Spleen (tissue), 11 donors: ENCODE data around the gene GJA5. TPM values are rescaled to one million over a fixed set of nuclear protein-coding genes. Genes with fewer than 3 reads are reported as not detected.

ENCODE experiments used
- DNase-seq: peaks from one replicate; pipeline ENCODE4 v3.0.0-alpha.2; 2020
- H3K27ac ChIP-seq, 8 donors: fragments of 200-600 bp; sonication (generic) in 7 of 8; 1 replicate in 4 of 8; 2 replicates in 4 of 8; pipeline versions ENCODE4 v1.5.0 to v1.8.0; 2016 to 2021; ENCODE audit warnings: inconsistent platforms in 4 of 8, mild to moderate bottlenecking in 4 of 8, moderate library complexity in 1 of 8
- H3K27me3 ChIP-seq, 7 donors: fragments of 200-600 bp; sonication (generic) in 6 of 7; replicated peaks in 1 of 7; 1 replicate in 4 of 7; 2 replicates in 3 of 7; pipeline versions ENCODE4 v1.5.0 to v1.8.0; 2016 to 2021; ENCODE audit warnings: inconsistent platforms in 3 of 7, mild to moderate bottlenecking in 1 of 7
- H3K36me3 ChIP-seq, 6 donors: fragments of 200-600 bp; sonication (generic) in 5 of 6; 1 replicate in 4 of 6; 2 replicates in 2 of 6; pipeline versions ENCODE4 v1.5.0 to v1.8.0; 2016 to 2021; ENCODE audit warnings: inconsistent platforms in 2 of 6
- H3K4me1 ChIP-seq, 6 donors: fragments of 200-600 bp; sonication (generic) in 5 of 6; 1 replicate in 3 of 6; 2 replicates in 3 of 6; pipeline versions ENCODE4 v1.5.0 to v1.8.0; 2016 to 2021; ENCODE audit warnings: inconsistent platforms in 3 of 6
- H3K4me3 ChIP-seq, 8 donors: fragments of 200-600 bp; sonication (generic) in 7 of 8; 1 replicate in 4 of 8; 2 replicates in 4 of 8; pipeline versions ENCODE4 v1.5.0 to v1.8.0; 2016 to 2021; ENCODE audit warnings: inconsistent platforms in 4 of 8, mild to moderate bottlenecking in 4 of 8, moderate library complexity in 2 of 8
- H3K9me3 ChIP-seq, 8 donors: fragments of 200-600 bp; sonication (generic) in 7 of 8; 1 replicate in 4 of 8; 2 replicates in 4 of 8; pipeline versions ENCODE4 v1.5.0 to v1.8.0; 2016 to 2021; ENCODE audit warnings: inconsistent platforms in 4 of 8
- CTCF ChIP-seq, 11 experiments: fragments of 200-600 bp in 7 of 11; fragments of 450-650 bp in 4 of 11; sonication (generic) in 4 of 11; IDR thresholded peaks in 8 of 11; conservative IDR thresholded peaks in 3 of 11; 1 replicate in 7 of 11; 2 replicates in 4 of 11; pipeline versions ENCODE4 v1.4.0 to v1.8.0; 2016 to 2021; ENCODE audit warnings: antibody characterized with exemption in 11 of 11, inconsistent platforms in 4 of 11, mild to moderate bottlenecking in 1 of 11
- POLR2A ChIP-seq, 3 donors: fragments of 450-650 bp; IDR thresholded peaks; one replicate each; pipeline ENCODE4 v1.5.1; 2017; ENCODE audit warnings: antibody characterized with exemption in 3 of 3, mild to moderate bottlenecking in 1 of 3
- POLR2AphosphoS5 ChIP-seq, 3 donors: sonication (generic); formaldehyde crosslinking; IDR thresholded peaks; one replicate each; pipeline ENCODE4 v1.5.1; 2017; ENCODE audit warnings: antibody characterized with exemption in 3 of 3
- WGBS, 5 donors: extraction: QIAGEN DNeasy Blood & Tissue Kit in 3 of 5; methylation state at CpG; one replicate each; pipeline versions ENCODE4 v1.1.5 to v1.1.7; 2013 to 2018; 5-methylcytosine and 5-hydroxymethylcytosine counted together
- intact Hi-C: fragments of 100-400 bp; cut with DNase I; formaldehyde crosslinking; loops from one replicate; pipeline ENCODE4 v1.15.0; 2023; ENCODE audit warnings: low total_unique reads
- polyA plus RNA-seq, 3 donors: library from polyadenylated mRNA; stranded (reverse); fragments of 200-250 nt; gene quantifications; one replicate each; pipeline ENCODE4 v1.2.1, GENCODE V29; 2013
- total RNA-seq, 7 donors: library from RNA; depleted of rRNA in 3 of 7; stranded (reverse); fragments of >200 nt in 3 of 7; fragmentation: NEBNext Ultra II Directional in 4 of 7; extraction: Animal tissue kit (Norgen Biotek cat#: 25700) in 4 of 7; gene quantifications; one replicate each; pipeline versions ENCODE4 v1.1.0 to v1.2.1, GENCODE V29; 2016 to 2021
- donor health status: healthy with polysubstance abuse.
- donor health status: DM: no; HTN: no; CAD: no; lungs with moderate emphysema.
- donor health status: DM: no; HTN: no; CAD: no.
- donor health status: Bipolar disorder and iron deficiency.
- donor health status: healthy.
- donor health status: DM: no; HTN: no; CAD: no.
- donor health status: DM: yes; HTN: yes; CAD: no.

Gene GJA5
- total and polyA plus RNA-seq, 10 donors, result 1.5 to 19.8 (median 6.1) TPM

DNA sequence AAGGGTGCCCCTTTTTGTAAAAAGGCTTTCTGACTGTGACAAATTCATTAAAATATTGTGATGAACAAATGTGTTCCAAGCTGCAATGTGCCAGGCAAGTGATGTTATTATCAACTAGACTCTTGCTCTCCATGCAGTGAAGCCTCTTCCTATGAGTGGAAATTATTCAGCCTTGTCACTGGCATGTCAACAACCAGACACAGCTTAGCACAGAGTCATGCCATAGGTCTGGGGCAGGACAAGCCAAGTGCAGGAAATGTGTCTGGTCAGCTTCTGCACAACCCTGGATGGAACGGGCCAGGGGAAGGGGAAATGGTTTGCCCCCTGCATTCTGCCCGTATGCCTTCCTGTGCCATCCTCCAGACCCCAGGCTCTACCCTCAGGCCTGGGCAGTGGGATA, 27.4 kb upstream of the GJA5 start:
- intact Hi-C loops, result no loop called here
- DNase-seq, result no peak
- H3K4me1 ChIP-seq, result no peaks in the 10 kb centered on the region
- WGBS, 5 donors, result 28 to 65% (median 49%) methylated on average over 2 of the region's 2 CpGs
- no peak overlapping the region for H3K27ac ChIP-seq
- no peaks in the 10 kb centered on the region for H3K9me3 ChIP-seq
- H3K4me3 ChIP-seq, result no peak overlapping the region
- H3K27me3 ChIP-seq, result peaks cover 0 to 28% (median 0%) of the 10 kb centered on the region in 7 donors
- no peaks in the 10 kb centered on the region for H3K36me3 ChIP-seq
- TF ChIP-seq POLR2AphosphoS5 (IDR thresholded peaks at IDR 0.05), result no peak
- no peak for TF ChIP-seq CTCF (IDR thresholded peaks at IDR 0.05 in 8 of 11, conservative IDR thresholded peaks at IDR 0.05 in 3 of 11)
- TF ChIP-seq POLR2A (IDR thresholded peaks at IDR 0.05), result no peak

GRCh38 chr1:147786536-147786935, 26.1 kb upstream of the GJA5 start:
- Histone ChIP-seq H3K27me3 (peaks cover 0 to 38% (median 0%) of the 10 kb centered on the region in 7 donors), H3K27ac (no peak overlapping the region), H3K9me3 (no peaks in the 10 kb centered on the region), H3K4me1 (no peaks in the 10 kb centered on the region), H3K36me3 (no peaks in the 10 kb centered on the region), H3K4me3 (no peak overlapping the region)
- no peak for TF ChIP-seq CTCF (IDR thresholded peaks at IDR 0.05 in 8 of 11, conservative IDR thresholded peaks at IDR 0.05 in 3 of 11)
- no peak for TF ChIP-seq POLR2AphosphoS5 (IDR thresholded peaks at IDR 0.05)
- TF ChIP-seq POLR2A (IDR thresholded peaks at IDR 0.05), result no peak
- no peak for DNase-seq
- WGBS, 5 donors, result 64 to 84% (median 71%) methylated on average over 3 of the region's 3 CpGs
- intact Hi-C loops, result no loop called here

DNA sequence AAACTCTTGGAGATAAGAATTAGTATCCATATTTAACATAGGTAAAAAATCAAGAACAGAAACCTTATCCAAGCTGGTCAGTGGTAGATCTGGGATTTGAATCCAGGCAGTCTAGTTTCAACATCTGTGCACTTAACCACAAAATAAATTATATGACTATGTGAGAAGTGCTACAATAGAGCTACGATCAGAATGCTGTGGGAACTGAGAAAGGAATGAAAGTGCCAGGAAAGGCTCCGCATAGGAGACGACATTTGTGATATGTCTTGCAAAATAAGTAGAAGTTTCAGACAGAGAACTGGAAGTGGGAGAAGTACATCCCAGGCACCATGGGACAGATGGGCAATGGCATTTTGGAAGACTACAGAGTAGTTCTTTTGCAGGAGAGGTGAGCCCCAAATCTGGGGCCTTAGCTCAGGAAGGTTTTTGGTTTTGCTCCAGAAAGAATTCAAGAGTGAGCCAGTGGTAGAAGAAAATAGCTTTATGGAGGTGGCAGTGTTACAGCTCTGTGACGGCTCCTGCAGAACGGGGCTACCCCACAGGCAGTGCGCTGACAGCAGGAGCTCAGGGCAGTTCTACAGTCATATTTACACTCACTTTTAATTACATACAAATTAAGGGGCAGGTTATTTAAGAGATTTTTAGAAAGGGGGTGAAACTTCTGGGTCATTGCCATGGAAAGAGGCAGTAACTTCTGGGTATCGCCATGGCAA, 25.5 kb upstream of the GJA5 start:
- TF ChIP-seq POLR2AphosphoS5 (IDR thresholded peaks at IDR 0.05) (no peak), POLR2A (IDR thresholded peaks at IDR 0.05) (no peak), CTCF (IDR thresholded peaks at IDR 0.05 in 8 of 11, conservative IDR thresholded peaks at IDR 0.05 in 3 of 11) (no peak)
- Histone ChIP-seq H3K4me3 (no peak overlapping the region), H3K27me3 (peaks cover 0 to 44% (median 0%) of the 10 kb centered on the region in 7 donors), H3K9me3 (no peaks in the 10 kb centered on the region), H3K27ac (no peak overlapping the region), H3K36me3 (no peaks in the 10 kb centered on the region), H3K4me1 (no peaks in the 10 kb centered on the region)
- intact Hi-C loops, result no loop called here
- no peak for DNase-seq
- 83 to 87% (median 86%) methylated on average over 7 of the region's 7 CpGs for WGBS, 5 donors

DNA sequence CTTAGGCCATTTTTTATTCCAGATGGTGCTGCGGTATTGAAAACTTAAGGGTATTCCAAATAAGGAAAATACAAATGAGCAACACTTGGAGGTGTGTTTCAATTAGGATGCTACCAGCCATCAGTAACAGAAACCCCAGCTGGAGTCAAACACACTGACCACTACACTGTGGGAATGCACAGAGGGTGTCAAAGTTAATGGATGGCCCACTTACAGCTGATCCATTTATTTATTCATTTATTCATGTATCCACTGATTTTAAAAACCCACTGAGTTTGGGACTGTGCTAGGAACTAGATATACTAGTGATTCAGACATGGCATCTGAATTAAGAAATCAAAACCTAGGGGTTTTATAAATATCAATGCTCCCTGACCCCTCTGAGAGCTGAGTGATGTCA, 24.5 kb upstream of the GJA5 start:
- TF ChIP-seq CTCF (IDR thresholded peaks at IDR 0.05 in 8 of 11, conservative IDR thresholded peaks at IDR 0.05 in 3 of 11) (no peak), POLR2AphosphoS5 (IDR thresholded peaks at IDR 0.05) (no peak), POLR2A (IDR thresholded peaks at IDR 0.05) (no peak)
- no peaks in the 10 kb centered on the region for H3K36me3 ChIP-seq
- no peaks in the 10 kb centered on the region for H3K9me3 ChIP-seq
- intact Hi-C loops, result no loop called here
- DNase-seq, result no peak
- peaks cover 0 to 54% (median 0%) of the 10 kb centered on the region in 7 donors for H3K27me3 ChIP-seq
- 86 to 96% (median 91%) methylated on average over 1 of the region's 1 CpG for WGBS, 5 donors
- no peak overlapping the region for H3K4me3 ChIP-seq
- H3K27ac ChIP-seq, result no peak overlapping the region
- no peaks in the 10 kb centered on the region for H3K4me1 ChIP-seq
